RKO (cell line): ENCODE results near the gene TNNT1.
"Not testable (repeated sequence)": the region's sequence is repeated elsewhere in the genome, so short reads cannot be mapped to it uniquely, and the experiment has no call there.

Source experiments
- DNase-seq: peaks from one replicate; pipeline ENCODE4 v3.0.0-alpha.2; 2016; ENCODE audit warnings: low spot score

TNNT1 gene

GRCh38 chr19:55109527-55110291 is 39.3 kb downstream of the TNNT1 start:
- no peak for DNase-seq

GRCh38 chr19:55107252-55107651 is 41.8 kb downstream of the TNNT1 start:
- DNase-seq: not testable (repeated sequence)

- DNase-seq: no peak
Measured at GRCh38 chr19:55106591-55106990, 42.4 kb downstream of the TNNT1 start.

- no peak for DNase-seq
Measured at GRCh38 chr19:55105237-55105636, 43.8 kb downstream of the TNNT1 start.

GRCh38 chr19:55103190-55103589 is 45.8 kb downstream of the TNNT1 start:
- no peak for DNase-seq

- no peak for DNase-seq
Measured at GRCh38 chr19:55101261-55101660, 47.7 kb downstream of the TNNT1 start.

- DNase-seq: no peak
Measured at GRCh38 chr19:55099557-55100506, 49.2 kb downstream of the TNNT1 start.

- no peak for DNase-seq
Measured at GRCh38 chr19:55098716-55099556, 50.1 kb downstream of the TNNT1 start.

- DNase-seq: no peak
Measured at GRCh38 chr19:55097864-55098715, 50.9 kb downstream of the TNNT1 start.

- DNase-seq: no peak
Measured at GRCh38 chr19:55096061-55096701, 52.8 kb downstream of the TNNT1 start.

GRCh38 chr19:55095260-55096060 is 53.5 kb downstream of the TNNT1 start:
- peak; percentile 46 for DNase-seq

- no peak for DNase-seq
Measured at GRCh38 chr19:55094456-55095259, 54.3 kb downstream of the TNNT1 start.

GRCh38 chr19:55092423-55093318 is 56.3 kb downstream of the TNNT1 start:
- no peak for DNase-seq

- DNase-seq: no peak
Measured at GRCh38 chr19:55091955-55092354, 57.1 kb downstream of the TNNT1 start.

- no peak for DNase-seq
Measured at GRCh38 chr19:55091126-55091910, 57.7 kb downstream of the TNNT1 start.

GRCh38 chr19:55090564-55090963 is 58.4 kb downstream of the TNNT1 start:
- DNase-seq: no peak

GRCh38 chr19:55089342-55089944 is 59.6 kb downstream of the TNNT1 start:
- no peak for DNase-seq
